ENCODE results near the gene TMEM201. TPM values are rescaled to one million over a fixed set of nuclear protein-coding genes. Genes with fewer than 3 reads are reported as not detected.

Gene TMEM201
- total RNA-seq, 1 donor from 2014 or later = 12.0 TPM

GRCh38 chr1:9659328-9659727 lies 70.6 kb downstream of the TMEM201 start:
- TF ChIP-seq POLR2A (IDR thresholded peaks at IDR 0.05) (no peak), POLR2AphosphoS5 (IDR thresholded peaks at IDR 0.05; ENCODE audit: insufficient read depth in 1 of 2, low read depth in 1 of 2) (no peak), CTCF (IDR thresholded peaks at IDR 0.05) (no peak)
- H3K4me3 ChIP-seq = no peak overlapping the region
- H3K27me3 ChIP-seq = no peaks in the 10 kb centered on the region
- no peaks in the 10 kb centered on the region for H3K36me3 ChIP-seq
- intact Hi-C loops (cut with DNase I) = no loop called here
- no peaks in the 10 kb centered on the region for H3K9me3 ChIP-seq
- no peak for DNase-seq (ENCODE audit: extremely low spot score in 2 of 2)
- H3K27ac ChIP-seq = no peak overlapping the region
- peaks cover 9% of the 10 kb centered on the region for H3K4me1 ChIP-seq

- no peaks in the 10 kb centered on the region for H3K9me3 ChIP-seq
- no peak for TF ChIP-seq POLR2A (IDR thresholded peaks at IDR 0.05)
- no peak for TF ChIP-seq CTCF (IDR thresholded peaks at IDR 0.05)
- TF ChIP-seq POLR2AphosphoS5 (IDR thresholded peaks at IDR 0.05; ENCODE audit: insufficient read depth in 1 of 2, low read depth in 1 of 2) = no peak
- no peak for DNase-seq (ENCODE audit: extremely low spot score in 2 of 2)
- intact Hi-C loops (cut with DNase I) = no loop called here
- peaks cover 9% of the 10 kb centered on the region for H3K4me1 ChIP-seq
- H3K4me3 ChIP-seq = no peak overlapping the region
- no peak overlapping the region for H3K27ac ChIP-seq
- no peaks in the 10 kb centered on the region for H3K36me3 ChIP-seq
- H3K27me3 ChIP-seq = no peaks in the 10 kb centered on the region
These were observed 74.5 kb downstream of the TMEM201 start for GRCh38 chr1:9663257-9663656.

Other genes with a start within 250 kb of the TMEM201 start
- gene SLC25A33, start 49.4 kb upstream of the TMEM201 start, total RNA-seq = 6.4 TPM
- gene PIK3CD, start 62.8 kb downstream of the TMEM201 start, total RNA-seq = 13.0 TPM
- gene CLSTN1, start 235.1 kb downstream of the TMEM201 start, total RNA-seq = 96.5 TPM